Heart left ventricle (tissue), 16 donors: ENCODE data around the gene DNAJB4. TPM values are rescaled to one million over a fixed set of nuclear protein-coding genes. Genes with fewer than 3 reads are reported as not detected.

ENCODE experiments used
- ATAC-seq, 4 donors: fragments of 200-7000 bp; cut with Tn5 transposase; one replicate each; pipeline ENCODE4 v1.9.1; 2020 to 2022; ENCODE audit warnings: moderate library complexity in 4 of 4, mild to moderate bottlenecking in 3 of 4, moderate number of reproducible peaks in 1 of 4
- DNase-seq, 5 donors: peaks; one replicate each; pipeline ENCODE4 v3.0.0-alpha.2; 2020
- H3K27ac ChIP-seq, 12 donors: fragments of 200-600 bp; sonication (generic) in 4 of 12; one replicate each; pipeline versions ENCODE4 v1.5.0 to v1.8.0; 2016 to 2022; ENCODE audit warnings: mild to moderate bottlenecking in 2 of 12
- H3K27me3 ChIP-seq, 9 donors: fragments of 200-600 bp; sonication (generic) in 2 of 9; one replicate each; pipeline versions ENCODE4 v1.5.1 to v1.8.0; 2016 to 2022; ENCODE audit warnings: mild to moderate bottlenecking in 3 of 9
- H3K36me3 ChIP-seq, 9 donors: fragments of 200-600 bp; sonication (generic) in 2 of 9; one replicate each; pipeline versions ENCODE4 v1.5.0 to v1.8.0; 2018 to 2022; ENCODE audit warnings: mild to moderate bottlenecking in 2 of 9
- H3K4me1 ChIP-seq, 12 donors: fragments of 200-600 bp; sonication (generic) in 4 of 12; one replicate each; pipeline versions ENCODE4 v1.5.0 to v1.8.0; 2016 to 2022; ENCODE audit warnings: mild to moderate bottlenecking in 3 of 12
- H3K4me3 ChIP-seq, 12 donors: fragments of 200-600 bp; sonication (generic) in 4 of 12; one replicate each; pipeline versions ENCODE4 v1.5.0 to v1.8.0; 2017 to 2022; ENCODE audit warnings: mild to moderate bottlenecking in 9 of 12, moderate library complexity in 4 of 12
- H3K9me3 ChIP-seq, 12 donors: fragments of 200-600 bp; sonication (generic) in 4 of 12; one replicate each; pipeline versions ENCODE4 v1.5.0 to v1.8.0; 2016 to 2022; ENCODE audit warnings: mild to moderate bottlenecking in 1 of 12
- POLR2A ChIP-seq, 2 donors: fragments of 450-650 bp; IDR thresholded peaks; one replicate each; pipeline ENCODE4 v1.6.1; 2017; ENCODE audit warnings: antibody characterized with exemption in 2 of 2, mild to moderate bottlenecking in 2 of 2, moderate library complexity in 2 of 2
- WGBS, 4 donors: extraction: QIAGEN DNeasy Blood & Tissue Kit in 2 of 4; methylation state at CpG; one replicate each; pipeline versions ENCODE4 v1.1.5 to v1.1.7; 2013 to 2018; 5-methylcytosine and 5-hydroxymethylcytosine counted together
- intact Hi-C, 10 donors: fragments of 100-400 bp; cut with DNase I; formaldehyde crosslinking; loops; one replicate each; pipeline versions ENCODE4 v1.11.1 to v1.14.2; 2022
- polyA plus RNA-seq, 2 donors: library from polyadenylated mRNA; stranded (reverse); fragments of 200-250 nt; gene quantifications; one replicate each; pipeline ENCODE4 v1.2.3, GENCODE V29; 2013
- total RNA-seq, 9 donors: library from RNA; depleted of rRNA in 2 of 9; stranded (reverse); fragments of >200 nt in 2 of 9; fragmentation: NEBNext Ultra II Directional in 3 of 9; extraction: Animal tissue kit (Norgen Biotek cat#: 25700) in 3 of 9; gene quantifications; one replicate each; pipeline versions ENCODE4 v1.1.0 to v1.2.4, GENCODE V29; 2016 to 2023
- TF ChIP-seq, protein P1 (sequence below), 12 donors: fragments of 200-600 bp; sonication (generic) in 4 of 12; IDR thresholded peaks; one replicate each; pipeline versions ENCODE4 v1.5.0 to v1.8.0; 2018 to 2022; ENCODE audit warnings: antibody characterized with exemption in 12 of 12, mild to moderate bottlenecking in 5 of 12
- donor health status: ischemic (EF 13 %, LVEDD 7.1; RV severe dilation, severe dysfunction).
- donor health status: healthy with polysubstance abuse.
- donor health status: DM: no; HTN: yes; CAD: no.
- donor health status: DM: no; HTN: no; CAD: no.
- donor health status: ischemic (EF 25% LVEDD 6.9; RV normal size, moderate dysfunction).
- donor health status: ischemic (EF 25% LVEDD 5.7; RV mildly dilated, moderate dysfunction).
- donor health status: healthy.
- donor health status: DM: yes; HTN: yes; CAD: no.
- donor health status: ischemic (EF 35%, LVEDD 5.7; RV mildly dilated, moderate dysfunction).
- donor health status: nonischemic (EF 11% LVEDD 7.7; RV severe dilation, severe dysfunction).
- donor health status: DM: yes; HTN: yes; CAD: no.
- donor health status: PGD.
- donor health status: ischemic (EF 29% LVEDD 5.4; RV normal size, mild dysfunction).
- donor health status: nonischemic (EF 23%, LVEDD 6.1; RV moderate dilation, normal function).

The DNAJB4 gene
- total and polyA plus RNA-seq, 11 donors: 35.2 to 190 (median 95.9) TPM

DNA sequence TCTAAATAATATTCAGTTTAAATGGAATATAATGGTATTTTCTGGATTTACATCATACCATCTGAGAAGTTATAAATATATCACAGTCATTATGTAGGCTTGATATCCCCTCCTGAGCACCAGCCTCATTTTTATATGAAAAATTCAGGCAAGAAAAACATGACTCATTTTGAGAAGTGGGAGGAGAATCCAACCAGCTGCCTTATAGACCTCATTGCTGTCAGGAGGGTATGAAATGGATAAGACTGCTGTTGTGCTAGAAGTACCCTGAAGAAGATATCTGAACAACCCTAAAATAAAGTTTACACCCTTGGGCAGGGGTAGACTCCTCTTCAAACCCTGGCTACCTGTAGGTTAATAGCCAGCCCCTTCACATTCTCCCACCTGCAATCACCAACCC lies 49.8 kb downstream of the DNAJB4 start:
- Histone ChIP-seq H3K4me3 (no peak overlapping the region), H3K27me3 (no peaks in the 10 kb centered on the region), H3K36me3 (no peaks in the 10 kb centered on the region), H3K27ac (no peak overlapping the region), H3K4me1 (peaks cover 0 to 31% (median 12%) of the 10 kb centered on the region in 12 donors), H3K9me3 (no peaks in the 10 kb centered on the region)
- TF ChIP-seq, protein P1, sequence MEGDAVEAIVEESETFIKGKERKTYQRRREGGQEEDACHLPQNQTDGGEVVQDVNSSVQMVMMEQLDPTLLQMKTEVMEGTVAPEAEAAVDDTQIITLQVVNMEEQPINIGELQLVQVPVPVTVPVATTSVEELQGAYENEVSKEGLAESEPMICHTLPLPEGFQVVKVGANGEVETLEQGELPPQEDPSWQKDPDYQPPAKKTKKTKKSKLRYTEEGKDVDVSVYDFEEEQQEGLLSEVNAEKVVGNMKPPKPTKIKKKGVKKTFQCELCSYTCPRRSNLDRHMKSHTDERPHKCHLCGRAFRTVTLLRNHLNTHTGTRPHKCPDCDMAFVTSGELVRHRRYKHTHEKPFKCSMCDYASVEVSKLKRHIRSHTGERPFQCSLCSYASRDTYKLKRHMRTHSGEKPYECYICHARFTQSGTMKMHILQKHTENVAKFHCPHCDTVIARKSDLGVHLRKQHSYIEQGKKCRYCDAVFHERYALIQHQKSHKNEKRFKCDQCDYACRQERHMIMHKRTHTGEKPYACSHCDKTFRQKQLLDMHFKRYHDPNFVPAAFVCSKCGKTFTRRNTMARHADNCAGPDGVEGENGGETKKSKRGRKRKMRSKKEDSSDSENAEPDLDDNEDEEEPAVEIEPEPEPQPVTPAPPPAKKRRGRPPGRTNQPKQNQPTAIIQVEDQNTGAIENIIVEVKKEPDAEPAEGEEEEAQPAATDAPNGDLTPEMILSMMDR (IDR thresholded peaks at IDR 0.05): no peak
- TF ChIP-seq POLR2A (IDR thresholded peaks at IDR 0.05): no peak
- intact Hi-C loops: loop anchor here in 1 of 10 donors (5.0 kb wide), 1 partner anchor 58 kb away; no protein-coding TSS in a partner anchor
- DNase-seq: no peak
- no peak for ATAC-seq

DNA sequence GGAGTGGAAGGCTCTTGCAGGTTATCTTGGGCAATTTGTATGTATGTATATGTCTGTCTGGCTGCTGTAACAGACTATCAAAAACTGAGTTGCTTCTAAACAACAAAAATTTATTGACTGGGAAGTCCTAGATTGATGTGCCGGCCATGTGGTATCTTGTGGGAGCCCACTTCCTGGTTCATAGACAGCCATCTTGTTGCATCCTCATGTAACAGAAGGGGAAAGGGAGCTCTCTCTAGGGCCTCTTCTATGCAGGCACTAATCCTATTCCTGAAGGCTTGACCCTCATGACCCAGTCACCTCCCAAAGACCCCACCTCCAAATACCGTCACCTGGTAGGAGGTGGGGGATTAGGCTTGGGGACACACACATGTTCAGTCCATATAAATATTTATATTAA lies 50.2 kb downstream of the DNAJB4 start:
- TF ChIP-seq, protein P1 (IDR thresholded peaks at IDR 0.05): no peak
- TF ChIP-seq POLR2A (IDR thresholded peaks at IDR 0.05): no peak
- H3K27ac ChIP-seq: peak overlapping the region in 2 of 12 donors; percentile 52 to 58
- 47 to 97% (median 49%) methylated on average over 2 of the region's 2 CpGs for WGBS, 4 donors

DNA sequence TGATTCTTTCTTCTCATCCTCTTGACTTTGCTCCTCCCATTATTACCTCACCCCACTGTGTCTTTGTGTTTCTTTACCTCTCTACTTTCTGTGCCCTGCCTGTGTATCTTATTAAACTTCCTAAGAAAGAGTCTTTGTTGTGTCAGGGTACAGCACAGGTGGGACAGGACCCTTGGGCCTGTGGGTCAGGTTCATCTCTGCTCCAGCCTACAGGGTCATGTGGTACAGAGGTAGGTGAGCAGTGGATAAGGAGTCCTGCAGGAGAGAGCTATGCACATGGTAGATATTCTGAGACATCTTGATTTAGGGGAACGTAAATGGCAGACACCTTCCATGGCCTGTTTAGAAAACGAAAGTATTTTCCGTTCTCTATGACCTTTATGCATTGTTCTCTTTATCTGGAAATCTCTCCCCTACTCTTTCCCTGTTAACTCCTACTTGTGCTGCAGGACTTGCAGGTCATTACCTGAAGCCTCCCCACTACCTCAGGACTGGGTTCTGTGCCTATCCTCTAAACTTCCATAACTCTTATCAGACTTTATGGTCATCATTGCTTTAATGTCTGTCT lies 50.9 kb downstream of the DNAJB4 start:
- 17 to 44% (median 31%) methylated on average over 3 of the region's 3 CpGs for WGBS, 4 donors
- intact Hi-C loops: no loop called here
- Histone ChIP-seq H3K4me1 (peaks cover 0 to 30% (median 12%) of the 10 kb centered on the region in 12 donors), H3K4me3 (peak overlapping the region in 3 of 12 donors; percentile 3 to 15 (median 7)), H3K27me3 (no peaks in the 10 kb centered on the region), H3K27ac (peak overlapping the region in 3 of 12 donors; percentile 22 to 58 (median 52)), H3K9me3 (no peaks in the 10 kb centered on the region), H3K36me3 (no peaks in the 10 kb centered on the region)
- ATAC-seq: peak in 3 of 4 donors; percentile 19 to 31 (median 22)
- TF ChIP-seq, protein P1 (IDR thresholded peaks at IDR 0.05): no peak
- TF ChIP-seq POLR2A (IDR thresholded peaks at IDR 0.05): no peak
- DNase-seq: no peak

More for the DNA sequence above, 50.2 kb downstream of the DNAJB4 start:
- ATAC-seq (no peak), DNase-seq (no peak)
- intact Hi-C loops: loop anchor here in 1 of 10 donors (5.0 kb wide), 1 partner anchor 57 kb away; no protein-coding TSS in a partner anchor
- Histone ChIP-seq H3K4me1 (peaks cover 0 to 30% (median 12%) of the 10 kb centered on the region in 12 donors), H3K27me3 (no peaks in the 10 kb centered on the region), H3K9me3 (no peaks in the 10 kb centered on the region), H3K4me3 (no peak overlapping the region), H3K36me3 (no peaks in the 10 kb centered on the region)

DNA sequence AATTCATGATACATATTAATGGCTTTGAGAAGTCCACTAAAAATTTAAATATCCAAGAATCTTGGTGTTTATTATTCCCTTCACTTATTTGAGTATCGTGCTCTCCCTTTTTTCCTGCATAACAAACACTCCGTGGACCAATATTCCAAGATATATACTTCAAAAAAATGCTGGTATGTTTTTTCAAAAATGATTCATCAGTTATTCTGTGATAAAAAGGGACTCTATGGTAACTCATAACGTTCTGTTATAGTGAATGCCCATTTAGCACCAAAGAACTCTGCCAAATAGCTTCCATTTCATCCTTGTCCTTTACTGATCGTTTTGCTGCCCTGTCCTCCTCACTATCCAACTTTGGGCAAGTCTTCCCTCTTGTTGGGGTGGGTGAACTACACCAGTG lies 53.9 kb downstream of the DNAJB4 start:
- Histone ChIP-seq H3K9me3 (no peaks in the 10 kb centered on the region), H3K27me3 (no peaks in the 10 kb centered on the region), H3K4me3 (no peak overlapping the region), H3K4me1 (peaks cover 0 to 28% (median 5%) of the 10 kb centered on the region in 12 donors), H3K36me3 (no peaks in the 10 kb centered on the region), H3K27ac (no peak overlapping the region)
- no peak for ATAC-seq
- TF ChIP-seq, protein P1 (IDR thresholded peaks at IDR 0.05): no peak
- no peak for TF ChIP-seq POLR2A (IDR thresholded peaks at IDR 0.05)
- no peak for DNase-seq
- intact Hi-C loops: no loop called here
- WGBS, 4 donors: 71 to 85% (median 77%) methylated on average over 4 of the region's 4 CpGs
